ACHN (cell line): Measurements from ENCODE around the gene OCA2.

Experiments
- DNase-seq: peaks from one replicate; pipeline ENCODE4 v3.0.0-alpha.2; 2015
- in situ Hi-C: cut with HindIII; loops from 2 replicates; pipeline ENCODE4 v1.10.0; 2017; ENCODE audit warnings: low sequenced_read_pairs, low pct_ligation_motif_present, low pct_unique_long_range_greater_than_20kb

Gene OCA2

DNA sequence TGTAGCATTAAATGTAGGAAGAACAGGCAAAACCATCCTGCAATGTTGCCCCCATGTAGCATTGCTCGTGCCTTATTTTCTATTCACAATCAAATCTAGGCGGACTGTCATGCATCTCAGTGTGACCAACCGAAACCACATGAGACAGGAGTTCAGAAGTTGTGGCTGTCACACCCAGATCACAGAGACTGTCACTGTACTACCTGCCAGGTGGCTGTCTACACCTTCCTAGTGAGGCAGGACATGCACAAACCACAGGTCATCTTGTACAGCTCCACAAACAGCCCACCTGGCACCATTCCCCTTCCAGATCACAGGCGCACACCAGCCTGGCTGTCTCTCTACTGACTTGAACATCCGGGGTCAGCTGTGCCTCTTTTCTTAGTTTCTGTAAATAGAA lies 392.8 kb downstream of the OCA2 start:
- in situ Hi-C loops, result no loop called here
- DNase-seq, result no peak

DNA sequence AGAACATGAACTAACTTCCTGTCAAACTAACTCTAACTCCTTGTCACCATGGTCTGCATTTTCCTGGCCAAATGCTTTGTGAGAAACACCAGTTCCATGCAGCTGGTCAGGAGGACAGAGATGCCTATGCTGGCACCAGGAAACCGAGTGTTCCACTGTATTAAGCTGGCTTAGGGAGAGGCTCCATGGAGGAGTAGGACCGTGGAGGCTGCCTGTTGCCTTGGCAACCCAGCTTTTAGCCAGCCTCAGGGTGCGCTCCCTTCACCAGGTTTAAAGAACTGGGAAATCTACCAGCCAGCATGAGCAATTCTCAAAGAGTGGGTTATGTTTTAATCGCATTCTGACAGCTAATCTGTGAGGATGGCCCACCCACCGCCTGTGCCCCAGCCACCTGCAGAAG lies 394.1 kb downstream of the OCA2 start:
- no peak for DNase-seq
- in situ Hi-C loops, result no loop called here
